BJ (cell line): Measurements from ENCODE around the gene SPINT1. TPM values are rescaled to one million over a fixed set of nuclear protein-coding genes. Genes with fewer than 3 reads are reported as not detected.

Source experiments
- CTCF ChIA-PET: fragments of 350-600 bp; formaldehyde crosslinking; extraction: SDS; loops from one replicate; lab custom pipeline; 2021; ENCODE audit warnings: antibody characterized with exemption, inconsistent platforms; lab: Yijun Ruan, JAX
- POLR2A ChIA-PET: fragments of 300-600 bp; sonication (Branson Sonifier 250); formaldehyde crosslinking; extraction: SDS; loops from one replicate; lab custom pipeline; 2021; ENCODE audit warnings: antibody characterized with exemption; lab: Charles Lee
- DNase-seq: peaks from one replicate; pipeline ENCODE4 v3.0.0-alpha.2; 2011; ENCODE audit warnings: low read depth
- H3K27me3 ChIP-seq: 2 replicates; pipeline ENCODE4 v1.6.0; 2011; ENCODE audit warnings: low read length; ENCODE audit not compliant: control insufficient read depth, insufficient read depth
- H3K36me3 ChIP-seq: 2 replicates; pipeline ENCODE4 v1.5.1; 2011; ENCODE audit warnings: low read length; ENCODE audit not compliant: control insufficient read depth, insufficient read depth
- H3K4me3 ChIP-seq: 2 replicates; pipeline ENCODE4 v1.5.1; 2011; ENCODE audit warnings: low read depth, mild to moderate bottlenecking, control low read depth, low read length
- CTCF ChIP-seq: IDR thresholded peaks from 2 replicates; pipeline ENCODE4 v1.5.1; 2011; ENCODE audit warnings: low read depth, mild to moderate bottlenecking, control low read depth, inconsistent platforms, low read length, moderate library complexity; ENCODE audit not compliant: insufficient read depth
- polyA plus RNA-seq: library from polyadenylated mRNA; depleted of rRNA; stranded (reverse); fragments of >200 nt; gene quantifications from 2 replicates; pipeline ENCODE4 v1.2.3, GENCODE V29; 2011

The SPINT1 gene
- polyA plus RNA-seq, 1 experiment, result 1.1 TPM

DNA sequence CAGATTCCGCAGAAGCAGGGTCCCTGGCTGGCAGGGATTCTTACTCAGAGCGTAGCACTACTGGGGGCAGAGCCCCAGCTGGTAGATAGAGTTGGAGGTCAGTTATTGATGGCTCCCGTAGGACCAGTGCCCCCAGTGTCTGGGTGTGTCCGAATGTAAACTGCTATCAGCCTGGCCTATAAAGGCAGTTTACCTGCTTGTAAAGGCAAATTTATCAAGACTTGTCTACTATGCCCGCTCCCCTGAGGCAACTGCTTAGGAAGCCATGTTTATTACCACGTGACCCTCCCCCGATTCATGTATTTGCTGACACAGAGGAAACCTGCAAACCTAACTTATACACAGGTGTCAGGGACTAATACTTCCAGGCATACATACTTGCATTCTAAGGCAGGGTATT is 14.7 kb upstream of the SPINT1 start:
- H3K36me3 ChIP-seq, result no peaks in the 10 kb centered on the region
- TF ChIP-seq CTCF, result no peak
- no peaks in the 10 kb centered on the region; the same call in none of the 2 replicates for H3K27me3 ChIP-seq
- no peak overlapping the region for H3K4me3 ChIP-seq
- no peak for DNase-seq
- POLR2A ChIA-PET, result no interaction called here
- CTCF ChIA-PET, result interaction anchor here (1.0 kb wide), 1 partner anchor 9 kb away, joined by 4 read pairs; no protein-coding TSS in a partner anchor

- H3K27me3 ChIP-seq, result no peaks in the 10 kb centered on the region; the same call in 1 of the 2 replicates
- H3K4me3 ChIP-seq, result no peak overlapping the region
- POLR2A ChIA-PET, result no interaction called here
- DNase-seq, result no peak
- H3K36me3 ChIP-seq, result no peaks in the 10 kb centered on the region
- TF ChIP-seq CTCF, result no peak
- CTCF ChIA-PET, result no interaction called here
Measured at GRCh38 chr15:40830884-40831283, 13.0 kb upstream of the SPINT1 start.

- H3K4me3 ChIP-seq, result no peak overlapping the region
- H3K36me3 ChIP-seq, result no peaks in the 10 kb centered on the region
- CTCF ChIA-PET, result no interaction called here
- POLR2A ChIA-PET, result no interaction called here
- no peaks in the 10 kb centered on the region; the same call in 1 of the 2 replicates for H3K27me3 ChIP-seq
- DNase-seq, result no peak
- no peak for TF ChIP-seq CTCF
Measured at GRCh38 chr15:40831861-40832260, 12.0 kb upstream of the SPINT1 start.

DNA sequence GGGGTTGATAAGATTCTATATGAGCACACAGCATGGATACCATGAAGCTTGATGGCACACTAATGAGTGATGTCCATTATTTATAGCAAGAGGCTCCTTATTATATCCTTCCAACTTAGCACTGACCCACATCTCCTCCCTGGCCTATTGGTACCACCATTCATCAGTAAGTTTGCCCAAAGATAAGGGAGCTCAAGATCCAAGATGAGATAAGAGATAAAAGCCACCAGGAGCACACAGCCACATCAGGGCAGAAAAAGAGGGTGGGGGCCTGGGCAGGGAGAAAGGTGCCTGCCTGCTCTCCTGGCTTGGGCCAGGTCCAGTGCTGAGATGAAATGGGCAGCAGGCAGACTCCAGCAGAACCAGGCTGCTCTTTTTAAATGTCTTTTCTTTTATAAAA is 10.9 kb upstream of the SPINT1 start:
- Histone ChIP-seq H3K27me3 (no peaks in the 10 kb centered on the region; the same call in 1 of the 2 replicates), H3K36me3 (no peaks in the 10 kb centered on the region), H3K4me3 (no peak overlapping the region)
- CTCF ChIA-PET, result no interaction called here
- no peak for TF ChIP-seq CTCF
- no peak for DNase-seq
- POLR2A ChIA-PET, result interaction anchor here (0.6 kb wide), 1 partner anchor 41 kb away, joined by 9 read pairs; the partner anchor contains the start of gene RHOV

GRCh38 chr15:40836020-40836419 is 7.8 kb upstream of the SPINT1 start:
- Histone ChIP-seq H3K27me3 (no peaks in the 10 kb centered on the region), H3K36me3 (no peaks in the 10 kb centered on the region), H3K4me3 (no peak overlapping the region)
- DNase-seq, result no peak
- ChIA-PET CTCF (no interaction called here), POLR2A (no interaction called here)
- no peak for TF ChIP-seq CTCF
